Upper lobe of left lung (tissue), 6 donors: ENCODE data around the gene ADRA2C. TPM values are rescaled to one million over a fixed set of nuclear protein-coding genes. Genes with fewer than 3 reads are reported as not detected.

Experiments
- ATAC-seq, 2 donors: fragments of 200-7000 bp; cut with Tn5 transposase; one replicate each; pipeline ENCODE4 v1.9.1; 2022; ENCODE audit warnings: mild to moderate bottlenecking in 2 of 2, moderate library complexity in 2 of 2; ENCODE audit not compliant: low FRiP score in 2 of 2
- DNase-seq, 2 donors: peaks; one replicate each; pipeline ENCODE4 v3.0.0-alpha.2; 2019 to 2020
- H3K27ac ChIP-seq, 4 donors: fragments of 200-600 bp; sonication (generic); one replicate each; pipeline ENCODE4 v1.5.1; 2016 to 2019
- H3K27me3 ChIP-seq, 4 donors: fragments of 200-600 bp; sonication (generic); one replicate each; pipeline ENCODE4 v1.5.1; 2017 to 2019
- H3K36me3 ChIP-seq, 4 donors: fragments of 200-600 bp; sonication (generic); one replicate each; pipeline ENCODE4 v1.5.1; 2016 to 2019
- H3K4me1 ChIP-seq, 4 donors: fragments of 200-600 bp; sonication (generic); one replicate each; pipeline ENCODE4 v1.5.1; 2018 to 2019
- H3K4me3 ChIP-seq, 4 donors: fragments of 200-600 bp; sonication (generic); one replicate each; pipeline ENCODE4 v1.5.1; 2017 to 2019; ENCODE audit warnings: mild to moderate bottlenecking in 2 of 4, moderate library complexity in 1 of 4
- H3K9me3 ChIP-seq, 4 donors: fragments of 200-600 bp; sonication (generic); one replicate each; pipeline ENCODE4 v1.5.1; 2018 to 2019
- CTCF ChIP-seq, 6 experiments: fragments of 450-650 bp in 4 of 6; fragments of 200-600 bp in 2 of 6; sonication (generic) in 2 of 6; IDR thresholded peaks; one replicate each; pipeline ENCODE4 v1.5.1; 2016 to 2019; ENCODE audit warnings: antibody characterized with exemption in 6 of 6
- EP300 ChIP-seq, 4 donors: sonication (generic); formaldehyde crosslinking; IDR thresholded peaks; one replicate each; pipeline ENCODE4 v1.5.1; 2017; ENCODE audit warnings: antibody characterized with exemption in 4 of 4, control low read depth in 2 of 4
- POLR2A ChIP-seq, 4 donors: fragments of 450-650 bp; IDR thresholded peaks; one replicate each; pipeline ENCODE4 v1.5.1; 2016 to 2017; ENCODE audit warnings: antibody characterized with exemption in 4 of 4, mild to moderate bottlenecking in 2 of 4
- POLR2AphosphoS5 ChIP-seq, 2 donors: sonication (generic); formaldehyde crosslinking; IDR thresholded peaks; one replicate each; pipeline ENCODE4 v1.5.1; 2017; ENCODE audit warnings: antibody characterized with exemption in 2 of 2
- WGBS, 2 donors: methylation state at CpG; one replicate each; pipeline ENCODE4 v1.1.5; 2017 to 2018; 5-methylcytosine and 5-hydroxymethylcytosine counted together
- total RNA-seq, 6 donors: library from RNA; depleted of rRNA in 4 of 6; stranded (reverse); fragments of >200 nt in 4 of 6; gene quantifications; one replicate each; pipeline versions ENCODE4 v1.1.0 to v1.2.1, GENCODE V29; 2016 to 2021
- donor health status: DM: no; HTN: no; CAD: no; lungs with moderate emphysema.
- donor health status: DM: no; HTN: yes; CAD: no; lungs with severe emphysema.

Gene ADRA2C
- total RNA-seq, 6 donors from 2014 or later: 1.2 to 6.3 (median 2.2) TPM

DNA sequence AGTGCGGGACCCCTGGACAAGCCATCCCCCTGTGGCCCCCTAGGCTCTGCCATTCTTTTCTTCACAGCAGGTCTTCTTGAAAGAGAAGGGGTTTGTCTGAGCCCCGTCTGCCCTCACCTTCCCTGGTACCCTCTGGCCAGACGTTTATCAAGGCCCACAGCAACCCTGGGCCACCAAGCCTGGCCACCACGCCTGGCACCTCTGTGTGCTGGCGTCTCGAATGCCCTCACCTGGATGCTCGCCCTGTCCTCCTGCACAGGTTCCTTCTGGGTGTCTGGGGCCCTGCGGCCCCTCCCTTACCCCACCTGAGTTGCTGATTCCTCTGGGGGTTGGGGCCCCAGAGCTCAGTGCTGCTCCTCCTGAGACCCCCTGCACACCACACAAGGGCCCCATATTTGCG, 25.1 kb downstream of the ADRA2C start:
- Histone ChIP-seq H3K36me3 (no peaks in the 10 kb centered on the region), H3K27ac (no peak overlapping the region), H3K27me3 (no peaks in the 10 kb centered on the region), H3K9me3 (peaks cover 0 to 14% (median 9%) of the 10 kb centered on the region in 4 donors), H3K4me1 (no peaks in the 10 kb centered on the region), H3K4me3 (no peak overlapping the region)
- peak in 1 of 2 donors; percentile 39 for DNase-seq
- no peak for ATAC-seq
- 76 to 83% methylated on average over 9 of the region's 9 CpGs for WGBS, 2 donors
- TF ChIP-seq POLR2A (IDR thresholded peaks at IDR 0.05) (no peak), POLR2AphosphoS5 (IDR thresholded peaks at IDR 0.05) (no peak), EP300 (IDR thresholded peaks at IDR 0.05) (no peak), CTCF (IDR thresholded peaks at IDR 0.05) (no peak)

GRCh38 chr4:3791910-3792542, 25.8 kb downstream of the ADRA2C start:
- TF ChIP-seq POLR2AphosphoS5 (IDR thresholded peaks at IDR 0.05): no peak
- Histone ChIP-seq H3K27ac (no peak overlapping the region), H3K4me3 (no peak overlapping the region), H3K4me1 (no peaks in the 10 kb centered on the region), H3K27me3 (no peaks in the 10 kb centered on the region), H3K36me3 (no peaks in the 10 kb centered on the region), H3K9me3 (peaks cover 0 to 22% (median 9%) of the 10 kb centered on the region in 4 donors)
- DNase-seq (peak in 1 of 2 donors; percentile 77), ATAC-seq (no peak)
- 18 to 25% methylated on average over 8 to 13 of the region's 13 CpGs for WGBS, 2 donors

GRCh38 chr4:3792813-3793212, 26.6 kb downstream of the ADRA2C start:
- DNase-seq (no peak), ATAC-seq (no peak)
- Histone ChIP-seq H3K4me3 (no peak overlapping the region), H3K27ac (no peak overlapping the region), H3K27me3 (no peaks in the 10 kb centered on the region), H3K4me1 (no peaks in the 10 kb centered on the region), H3K9me3 (peaks cover 0 to 22% (median 9%) of the 10 kb centered on the region in 4 donors), H3K36me3 (no peaks in the 10 kb centered on the region)
- TF ChIP-seq POLR2AphosphoS5 (IDR thresholded peaks at IDR 0.05) (no peak), EP300 (IDR thresholded peaks at IDR 0.05) (no peak), POLR2A (IDR thresholded peaks at IDR 0.05) (no peak), CTCF (IDR thresholded peaks at IDR 0.05) (no peak)
- WGBS, 2 donors: 21 to 24% methylated on average over 3 of the region's 3 CpGs

GRCh38 chr4:3793545-3793944, 27.4 kb downstream of the ADRA2C start:
- ATAC-seq (no peak), DNase-seq (no peak)
- H3K27me3 ChIP-seq: no peaks in the 10 kb centered on the region
- no peaks in the 10 kb centered on the region for H3K4me1 ChIP-seq
- H3K36me3 ChIP-seq: no peaks in the 10 kb centered on the region
- no peak overlapping the region for H3K27ac ChIP-seq
- peaks cover 0 to 22% (median 9%) of the 10 kb centered on the region in 4 donors for H3K9me3 ChIP-seq
- WGBS, 2 donors: 64 to 71% methylated on average over 2 to 3 of the region's 3 CpGs
- H3K4me3 ChIP-seq: no peak overlapping the region
- no peak for TF ChIP-seq EP300 (IDR thresholded peaks at IDR 0.05)
- TF ChIP-seq POLR2AphosphoS5 (IDR thresholded peaks at IDR 0.05): no peak
- no peak for TF ChIP-seq POLR2A (IDR thresholded peaks at IDR 0.05)
- no peak for TF ChIP-seq CTCF (IDR thresholded peaks at IDR 0.05)

DNA sequence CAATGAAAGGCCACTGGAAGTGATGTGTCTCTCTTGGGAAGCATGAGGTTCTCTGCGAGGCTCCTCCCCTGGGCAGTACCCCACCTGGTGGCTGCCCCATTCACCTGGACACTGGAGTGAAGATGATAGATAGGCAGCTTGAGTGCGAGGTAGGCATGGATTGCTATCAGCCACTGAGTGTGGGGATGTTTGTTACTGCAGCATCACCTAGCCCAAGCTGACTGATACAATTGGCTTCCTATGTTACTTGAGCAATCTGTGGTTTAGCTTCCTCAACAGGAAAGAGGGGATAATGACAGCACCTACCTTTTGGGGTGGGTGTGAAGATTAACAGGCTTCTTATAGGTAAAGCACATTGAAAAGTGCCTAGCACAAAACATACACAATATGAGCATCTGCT, 30.8 kb downstream of the ADRA2C start:
- ATAC-seq (no peak), DNase-seq (no peak)
- H3K4me1 ChIP-seq: no peaks in the 10 kb centered on the region
- H3K36me3 ChIP-seq: no peaks in the 10 kb centered on the region
- no peak overlapping the region for H3K27ac ChIP-seq
- TF ChIP-seq EP300 (IDR thresholded peaks at IDR 0.05) (no peak), CTCF (IDR thresholded peaks at IDR 0.05) (no peak), POLR2AphosphoS5 (IDR thresholded peaks at IDR 0.05) (no peak)
- WGBS, 2 donors: 92 to 100% methylated on average over 2 of the region's 2 CpGs
- no peaks in the 10 kb centered on the region for H3K27me3 ChIP-seq
- peaks cover 0 to 22% (median 9%) of the 10 kb centered on the region in 4 donors for H3K9me3 ChIP-seq
- no peak overlapping the region for H3K4me3 ChIP-seq
